Cardiac septum (tissue), 1 donor: ENCODE measurements around the gene PCCB. TPM values are rescaled to one million over a fixed set of nuclear protein-coding genes. Genes with fewer than 3 reads are reported as not detected.
"Not testable (repeated sequence)": the region's sequence is repeated elsewhere in the genome, so short reads cannot be mapped to it uniquely, and the experiment has no call there.

Experiments
- DNase-seq: peaks from one replicate; pipeline ENCODE4 v3.0.0-alpha.2; 2020; ENCODE audit warnings: low spot score
- intact Hi-C: fragments of 100-400 bp; cut with DNase I; formaldehyde crosslinking; loops from one replicate; pipeline ENCODE4 v1.14.0; 2022
- long read RNA-seq: library from polyadenylated mRNA; unstranded; transcript quantifications from one replicate; pipeline ENCODE4 v2.0.0, GENCODE V29; 2021
- total RNA-seq: library from RNA; stranded (reverse); fragmentation: NEBNext Ultra II Directional; extraction: Animal tissue kit (Norgen Biotek cat#: 25700); gene quantifications from one replicate; pipeline ENCODE4 v1.2.1, GENCODE V29; 2021
- donor health status: DM: no; HTN: no; CAD: no.

Gene PCCB
- total RNA-seq = 91.3 TPM
- long read RNA-seq, transcript PCCB-201 (15 exons, 1,833 nt) = major isoform, 162 of 209 reads
- long read RNA-seq, partial matches to known transcripts = 27 of 209 reads
- long read RNA-seq, other reads (novel, unspliced or antisense) = 13 of 209 reads

DNA sequence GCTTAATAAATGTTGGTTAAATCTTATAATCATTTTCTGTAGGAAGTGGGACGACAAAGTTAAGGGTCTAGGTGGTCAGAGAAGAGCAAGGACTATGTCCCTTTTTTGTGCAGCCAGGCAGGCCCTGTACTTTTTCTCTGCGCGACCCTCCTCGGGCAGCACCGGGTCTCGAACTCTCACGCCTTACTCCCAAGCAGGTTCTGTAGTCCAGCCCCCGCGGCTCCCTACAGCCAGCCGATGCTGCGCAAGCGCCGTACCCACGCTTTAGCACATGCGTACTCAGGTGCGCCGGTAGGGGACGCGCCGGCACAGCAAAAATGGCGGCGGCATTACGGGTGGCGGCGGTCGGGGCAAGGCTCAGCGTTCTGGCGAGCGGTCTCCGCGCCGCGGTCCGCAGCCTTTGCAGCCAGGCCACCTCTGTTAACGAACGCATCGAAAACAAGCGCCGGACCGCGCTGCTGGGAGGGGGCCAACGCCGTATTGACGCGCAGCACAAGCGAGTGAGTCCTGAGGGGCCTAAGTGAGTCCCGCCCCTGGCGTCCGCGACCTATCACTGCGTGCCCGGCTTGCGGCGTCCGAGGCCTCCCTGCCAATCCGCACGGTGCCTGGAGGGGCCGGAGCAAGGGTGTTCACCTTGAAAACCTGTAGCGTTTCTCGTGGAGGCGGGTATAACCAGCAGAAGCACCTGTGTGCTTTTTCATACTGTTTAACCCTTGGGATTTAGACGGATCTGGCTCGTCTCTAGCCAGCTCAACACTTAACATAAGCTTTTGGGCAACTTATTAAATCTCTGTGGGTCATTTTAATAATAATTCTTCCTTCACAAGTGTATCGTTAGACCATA lies at the start of gene PCCB:
Gene PCCB, plus strand, starts transcription at position 282 of the 844 bp plus-strand sequence. Its CDS starts 36 bp downstream, at position 318.
- peak; percentile 97 for DNase-seq
- intact Hi-C loops = loop anchor here (1.0 to 5.0 kb wide), 4 partner anchors 54 to 762 kb away; partner anchors contain the start of genes MSL2 and STAG1

DNA sequence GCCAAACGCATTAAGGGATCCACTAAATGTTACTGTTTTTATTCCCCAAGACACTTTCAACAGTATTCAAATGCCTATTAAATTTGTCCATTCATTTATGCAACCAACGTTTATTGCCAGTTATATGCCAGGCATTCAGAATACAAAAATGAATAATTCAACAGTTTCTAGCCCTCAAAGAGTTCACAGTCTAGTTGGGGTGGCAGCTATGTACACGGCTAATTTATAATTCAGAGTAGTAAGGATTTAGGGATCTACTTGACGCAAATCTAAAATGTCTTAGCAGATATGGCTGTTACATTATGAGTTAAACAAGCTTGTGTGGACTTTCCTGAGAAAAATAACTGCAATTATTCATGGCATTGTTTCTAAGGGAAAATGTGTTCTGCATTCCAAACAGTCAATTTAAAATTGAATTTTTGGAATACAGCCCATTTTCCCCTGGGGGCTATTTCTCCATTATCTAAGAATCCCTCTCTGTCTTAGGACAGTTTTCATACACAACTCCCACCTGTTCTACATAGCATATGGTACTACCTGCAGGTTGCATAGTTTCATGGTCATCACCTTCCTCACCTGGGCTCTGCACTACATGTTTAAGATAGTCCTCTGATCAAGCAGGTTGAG lies 42.5 kb upstream of the PCCB start:
- intact Hi-C loops = no loop called here
- no peak for DNase-seq

GRCh38 chr3:136209921-136210320 lies 40.2 kb upstream of the PCCB start:
- DNase-seq = no peak
- intact Hi-C loops = no loop called here

DNA sequence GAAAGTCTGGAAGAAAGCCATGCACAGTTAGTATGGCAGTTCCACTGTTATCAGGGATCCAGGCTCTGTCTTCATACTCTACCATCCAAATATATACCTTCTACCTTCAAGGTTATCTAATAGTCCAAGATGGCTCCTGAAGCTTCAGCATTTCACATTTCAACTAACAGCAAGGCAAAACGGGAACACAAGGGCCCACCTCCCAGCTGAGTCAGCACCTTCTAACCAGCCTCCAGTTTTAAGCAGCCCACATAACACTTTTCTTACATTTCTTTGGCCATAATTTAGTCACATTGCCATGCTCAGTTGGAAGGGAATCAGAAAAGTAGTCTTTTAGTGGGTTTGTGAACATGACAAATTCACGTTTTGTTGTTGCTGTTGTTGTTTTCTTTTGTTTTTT lies 38.6 kb upstream of the PCCB start:
- DNase-seq = no peak
- intact Hi-C loops = no loop called here

DNA sequence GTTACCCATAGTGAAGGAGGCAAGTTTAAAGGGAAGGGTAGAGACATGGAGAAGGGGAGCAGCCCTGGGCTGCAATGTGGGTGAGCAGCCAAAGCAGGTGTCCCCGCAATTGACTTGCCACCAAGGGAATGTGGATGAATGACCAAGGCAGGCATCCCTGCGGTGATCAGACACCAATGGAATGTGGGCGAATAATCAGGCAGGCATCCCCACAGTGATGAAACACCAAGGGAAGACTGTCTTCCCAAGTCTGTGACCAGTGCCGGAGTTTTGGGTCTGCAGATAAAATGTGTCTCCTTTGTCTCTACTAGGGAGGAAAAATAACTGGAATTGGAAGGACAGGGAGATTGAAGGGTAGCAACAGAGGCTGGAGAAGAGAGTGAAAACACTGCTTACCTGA lies 27.4 kb upstream of the PCCB start:
- DNase-seq, intact Hi-C loops: not testable (repeated sequence)

DNA sequence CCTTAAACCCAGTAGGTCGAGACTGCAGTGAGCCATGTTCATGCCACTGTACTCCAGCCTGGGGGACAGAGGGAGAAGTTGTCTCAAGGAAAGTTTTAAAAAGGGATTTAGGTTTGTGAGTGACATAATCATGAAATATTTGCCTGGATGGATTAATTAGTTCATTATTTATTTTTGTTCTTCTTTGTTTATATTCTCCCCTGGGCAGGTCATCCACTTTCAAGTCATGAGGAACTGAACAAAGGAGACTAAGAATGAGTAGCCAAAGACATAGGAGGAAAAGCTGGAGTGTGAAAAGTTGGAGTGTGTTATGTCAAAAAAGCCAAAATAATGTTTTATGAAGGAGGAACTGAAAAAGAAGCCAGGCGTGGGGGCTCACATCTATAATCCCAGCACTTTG lies 17.7 kb upstream of the PCCB start:
- no peak for DNase-seq
- intact Hi-C loops = no loop called here

DNA sequence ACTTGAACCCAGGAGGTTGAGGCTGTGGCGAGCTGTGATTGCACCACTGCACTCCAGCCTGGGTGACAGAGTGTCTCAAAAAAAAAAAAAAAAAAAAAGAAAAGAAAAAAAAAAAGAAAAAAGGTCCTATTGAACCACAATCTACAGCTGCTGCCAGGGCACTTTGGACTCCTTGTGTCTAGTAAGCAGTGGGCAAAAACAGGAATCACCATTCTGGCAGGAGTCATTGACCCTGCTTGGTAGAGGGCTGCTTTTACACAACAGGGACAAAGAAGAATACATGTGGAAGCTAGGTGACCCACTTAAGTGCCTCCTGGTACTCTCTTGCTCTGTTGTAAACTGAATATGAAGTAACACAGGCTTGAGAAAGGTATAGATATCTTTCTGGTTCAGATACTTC lies 14.6 kb upstream of the PCCB start:
- DNase-seq = no peak
- intact Hi-C loops = no loop called here

- no peak for DNase-seq
- intact Hi-C loops = no loop called here
These were observed 14.0 kb upstream of the PCCB start for GRCh38 chr3:136236109-136236508.

GRCh38 chr3:136237103-136237502 lies 13.0 kb upstream of the PCCB start:
- intact Hi-C loops = no loop called here
- DNase-seq = no peak

DNA sequence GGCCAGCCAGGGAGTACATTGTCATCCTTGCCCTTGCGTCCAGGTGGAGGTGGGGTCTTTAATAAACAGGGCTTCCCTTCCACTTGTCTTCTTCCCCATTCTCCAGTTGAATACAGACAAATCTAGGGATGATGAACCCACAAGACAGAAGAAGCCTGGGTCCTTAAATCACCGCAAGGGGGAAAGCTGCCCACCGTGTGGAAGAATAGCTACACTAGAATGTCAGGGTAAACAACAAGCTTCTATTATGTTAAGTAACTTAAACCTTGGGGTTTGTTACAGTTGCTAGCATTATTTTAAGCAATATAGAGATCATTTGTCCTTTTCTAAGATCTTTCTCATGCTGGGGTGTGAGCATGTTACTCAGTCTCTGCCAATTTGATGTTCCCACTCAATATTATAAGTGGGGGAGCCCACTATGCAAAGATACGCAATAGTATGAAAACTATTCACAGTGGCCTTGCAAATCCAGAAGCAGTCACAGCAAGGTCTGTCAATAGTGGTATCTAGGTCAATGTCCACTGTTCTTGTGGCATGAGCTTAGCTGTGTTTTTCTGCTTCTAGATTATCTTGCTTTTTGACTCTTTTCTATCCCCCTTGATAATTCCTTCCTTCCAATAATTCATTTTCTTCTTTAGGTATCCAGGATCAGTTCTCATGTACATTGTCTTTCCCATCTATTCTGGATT lies 12.0 kb upstream of the PCCB start:
- no peak for DNase-seq
- intact Hi-C loops = no loop called here

GRCh38 chr3:136239094-136239493 lies 11.0 kb upstream of the PCCB start:
- intact Hi-C loops = no loop called here
- no peak for DNase-seq

GRCh38 chr3:136245691-136246090 lies 4.4 kb upstream of the PCCB start:
- intact Hi-C loops = no loop called here

DNA sequence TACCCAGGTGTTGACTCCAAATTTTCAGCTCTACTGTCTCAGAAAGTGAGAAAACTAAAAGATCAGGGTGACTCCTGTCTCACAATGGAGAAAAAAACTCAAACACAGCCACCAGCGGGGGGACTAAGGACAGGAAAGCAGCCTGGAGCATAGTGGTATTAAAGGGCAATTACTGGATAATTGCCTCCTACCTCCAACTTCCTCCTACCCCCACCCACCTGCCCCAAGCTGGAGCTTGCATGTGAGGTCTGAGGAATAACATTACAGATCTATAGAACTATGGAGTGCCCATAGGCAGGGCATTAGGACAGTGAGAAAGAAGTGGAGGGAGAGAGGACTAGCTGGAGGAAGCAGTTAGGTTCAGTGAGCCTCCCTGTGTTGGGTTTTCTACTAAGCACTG lies 2.7 kb upstream of the PCCB start:
- no peak for DNase-seq
- intact Hi-C loops = no loop called here

More at GRCh38 chr3:136245691-136246090, 4.4 kb upstream of the PCCB start:
- DNase-seq = no peak

DNA sequence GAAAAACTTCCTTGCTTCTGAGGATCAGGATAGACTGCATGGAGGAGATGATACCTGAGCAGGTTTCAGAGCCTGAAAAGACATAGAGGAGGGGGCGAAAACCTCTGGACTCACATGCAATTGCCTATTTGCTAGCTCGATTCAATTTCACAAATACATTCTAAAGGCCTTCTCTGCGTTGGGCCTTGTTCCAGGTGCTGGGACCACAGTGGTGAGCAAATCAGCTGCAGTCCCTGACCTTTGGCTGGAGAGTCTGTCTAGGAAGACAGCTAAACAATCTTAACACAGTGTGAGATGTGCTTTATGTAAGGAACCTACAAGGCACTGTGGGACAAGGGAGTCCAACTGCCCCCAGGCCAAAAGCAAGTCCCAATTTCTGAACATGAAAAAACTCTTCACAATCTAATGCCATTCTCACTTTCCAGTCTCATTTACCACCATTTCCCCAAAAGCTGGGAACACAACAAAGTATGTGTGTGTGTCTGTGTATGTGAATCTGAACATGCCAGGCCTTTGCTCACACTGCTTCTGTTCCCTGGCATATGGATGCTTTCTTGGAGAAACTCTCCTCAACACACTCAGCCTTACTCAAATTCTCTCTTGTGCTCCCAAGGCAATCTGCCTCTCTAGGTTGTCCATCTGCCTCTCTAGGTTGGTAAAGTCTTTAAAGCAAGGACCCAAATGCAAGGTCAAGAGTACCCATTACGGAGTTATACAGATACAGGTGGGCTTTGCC lies 2.1 kb upstream of the PCCB start:
- DNase-seq = no peak
- intact Hi-C loops = no loop called here

GRCh38 chr3:136249091-136249490 lies 1.0 kb upstream of the PCCB start:
- DNase-seq = no peak
- intact Hi-C loops = no loop called here

- intact Hi-C loops = no loop called here
- DNase-seq = no peak
These were observed 547 bp upstream of the PCCB start for GRCh38 chr3:136249593-136249992.

- intact Hi-C loops = loop anchor here (1.0 to 5.0 kb wide), 4 partner anchors 55 to 761 kb away; partner anchors contain the start of genes MSL2 and STAG1
- DNase-seq = peak; percentile 87
These were observed 842 bp downstream of the PCCB start for GRCh38 chr3:136250903-136251460.

DNA sequence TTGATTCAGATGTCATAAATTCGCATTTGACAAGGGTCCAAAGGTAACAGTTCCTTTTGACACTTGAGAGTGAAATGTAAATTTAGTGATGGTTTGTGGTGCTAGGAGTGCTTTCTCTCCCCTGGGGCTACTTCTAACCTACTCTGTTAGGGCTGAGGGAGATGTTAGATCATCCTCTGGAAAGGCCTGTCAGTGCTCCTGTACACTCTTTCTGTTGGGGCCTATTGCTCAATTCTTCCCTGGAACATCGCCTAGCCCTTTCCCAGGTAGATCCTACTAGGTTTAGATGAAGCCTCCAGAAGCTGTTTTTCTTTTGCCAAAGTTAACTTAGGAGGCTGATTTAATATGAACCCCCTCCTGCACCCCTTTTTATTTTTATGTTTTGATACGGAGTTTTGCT lies 1.4 kb downstream of the PCCB start:
- no peak for DNase-seq
- intact Hi-C loops = loop anchor here (2.0 to 5.0 kb wide), 3 partner anchors 175 to 761 kb away; partner anchors contain the start of gene STAG1
